Cerebellar nuclear complex (tissue), 1 donor: ENCODE results near the gene ARSG.
"Not testable (repeated sequence)": the region's sequence is repeated elsewhere in the genome, so short reads cannot be mapped to it uniquely, and the experiment has no call there.

Experiments used
- DNase-seq, 2 experiments: peaks; one replicate each; lab custom pipeline; 2025; lab: John Stamatoyannopoulos, UW

ARSG gene

GRCh38 chr17:68277807-68278206 lies 13.5 kb upstream of the ARSG start:
- no peak for DNase-seq

- DNase-seq = not testable (repeated sequence)
These were observed 9.3 kb upstream of the ARSG start for GRCh38 chr17:68281965-68282364.

- no peak for DNase-seq
These were observed 2.9 kb upstream of the ARSG start for GRCh38 chr17:68288375-68288774.

- DNase-seq = no peak
These were observed 2.5 kb upstream of the ARSG start for GRCh38 chr17:68288804-68289203.

- no peak for DNase-seq
These were observed 1.8 kb upstream of the ARSG start for GRCh38 chr17:68289473-68289872.

GRCh38 chr17:68289936-68290267 lies 1.4 kb upstream of the ARSG start:
- DNase-seq = no peak

- DNase-seq = no peak
These were observed 884 bp upstream of the ARSG start for GRCh38 chr17:68290268-68290954.

- DNase-seq = no peak
These were observed 767 bp downstream of the ARSG start for GRCh38 chr17:68291836-68292688.

- DNase-seq = no peak
These were observed 1.4 kb downstream of the ARSG start for GRCh38 chr17:68292689-68293040.

- DNase-seq = no peak
These were observed 2.3 kb downstream of the ARSG start for GRCh38 chr17:68293490-68294195.

GRCh38 chr17:68294196-68294555 lies 2.9 kb downstream of the ARSG start:
- DNase-seq = no peak

- DNase-seq = no peak
These were observed 3.3 kb downstream of the ARSG start for GRCh38 chr17:68294617-68295016.

GRCh38 chr17:68295086-68295485 lies 3.8 kb downstream of the ARSG start:
- DNase-seq = no peak

GRCh38 chr17:68296217-68297191 lies 5.2 kb downstream of the ARSG start:
- no peak for DNase-seq

GRCh38 chr17:68297195-68297594 lies 5.9 kb downstream of the ARSG start:
- DNase-seq = no peak

GRCh38 chr17:68298601-68299000 lies 7.3 kb downstream of the ARSG start:
- DNase-seq = no peak

GRCh38 chr17:68299817-68300216 lies 8.5 kb downstream of the ARSG start:
- DNase-seq = no peak

GRCh38 chr17:68301438-68301959 lies 10.2 kb downstream of the ARSG start:
- no peak for DNase-seq

GRCh38 chr17:68302066-68302564 lies 10.8 kb downstream of the ARSG start:
- no peak for DNase-seq

GRCh38 chr17:68302666-68303065 lies 11.4 kb downstream of the ARSG start:
- DNase-seq = no peak

GRCh38 chr17:68304706-68305105 lies 13.4 kb downstream of the ARSG start:
- no peak for DNase-seq
